GM19351 (cell line): ENCODE results near the gene LCLAT1.
"Not testable (repeated sequence)": the region's sequence is repeated elsewhere in the genome, so short reads cannot be mapped to it uniquely, and the experiment has no call there.

Experiments
- ATAC-seq: cut with Tn5 transposase; IDR thresholded peaks from one replicate; pipeline ENCODE4 v1.9.1; 2021; ENCODE audit warnings: mild to moderate bottlenecking, moderate library complexity; ENCODE audit not compliant: unreplicated experiment

LCLAT1 gene

DNA sequence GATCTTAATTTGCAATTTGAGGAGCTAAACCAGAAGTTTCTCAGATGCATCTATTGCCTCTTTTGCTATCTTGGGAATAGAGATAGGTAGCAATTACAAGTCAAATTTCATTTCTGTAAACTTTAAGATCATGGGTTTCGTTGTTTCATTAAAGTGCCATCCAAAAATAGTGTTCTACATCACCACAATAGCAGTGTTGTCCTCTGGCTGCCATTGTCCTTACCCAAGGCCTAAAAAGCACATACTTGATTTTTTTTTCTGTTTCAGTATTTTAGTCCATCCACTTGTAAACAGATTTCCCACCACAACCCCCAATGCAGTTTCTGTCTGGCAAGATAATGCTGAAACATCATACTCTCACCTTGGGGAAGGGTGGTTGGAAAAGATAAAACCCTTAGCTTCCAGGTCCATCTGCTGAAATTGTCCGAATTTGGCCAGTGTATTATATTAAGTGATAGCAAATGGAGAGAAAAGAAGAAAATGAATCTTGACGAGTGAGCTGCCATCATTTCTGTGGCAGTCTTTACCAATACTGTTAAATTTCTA, 136.2 kb downstream of the LCLAT1 start:
- no peak for ATAC-seq

GRCh38 chr2:30584116-30584515, 137.1 kb downstream of the LCLAT1 start:
- peak; percentile 82 for ATAC-seq

GRCh38 chr2:30588994-30589393, 141.9 kb downstream of the LCLAT1 start:
- ATAC-seq, result no peak

- ATAC-seq, result no peak
Observed at GRCh38 chr2:30590407-30590806, 143.4 kb downstream of the LCLAT1 start.

DNA sequence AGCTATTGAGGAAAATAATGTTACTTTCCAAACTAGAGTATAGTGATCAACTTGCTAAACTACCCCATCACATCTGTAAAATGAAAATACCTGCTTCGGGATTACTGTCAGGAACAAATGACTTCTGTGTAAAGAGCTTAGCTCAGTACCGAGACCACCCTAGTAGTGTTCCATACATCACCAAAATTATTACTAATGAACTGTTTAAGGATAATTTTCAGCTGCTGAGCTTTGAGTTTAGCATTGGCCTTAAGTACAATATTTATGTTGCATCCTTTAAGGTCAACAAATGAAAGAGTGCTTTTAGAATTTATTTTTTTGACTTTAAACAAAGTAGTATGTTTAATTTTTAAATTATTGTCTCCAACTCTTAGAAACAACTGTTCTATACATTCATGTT, 144.1 kb downstream of the LCLAT1 start:
- no peak for ATAC-seq

DNA sequence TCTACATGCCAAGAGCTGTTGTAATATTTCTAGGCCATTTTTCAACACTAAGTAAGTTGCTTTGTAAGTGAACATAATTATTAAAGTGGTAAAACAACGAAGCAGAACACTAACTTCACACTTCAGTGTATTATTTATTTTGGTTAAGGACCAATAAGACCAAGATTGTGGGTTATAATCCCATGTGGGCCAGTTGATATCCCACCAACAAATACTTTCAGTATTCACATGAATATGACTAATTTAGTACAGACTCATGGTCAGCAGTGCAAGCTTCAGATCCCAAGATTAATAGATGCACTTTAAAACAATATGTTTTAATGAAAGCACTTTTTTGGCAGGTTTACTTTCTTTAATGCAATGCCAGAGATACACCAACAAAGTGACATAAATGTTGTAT, 154.3 kb downstream of the LCLAT1 start:
- ATAC-seq, result no peak

DNA sequence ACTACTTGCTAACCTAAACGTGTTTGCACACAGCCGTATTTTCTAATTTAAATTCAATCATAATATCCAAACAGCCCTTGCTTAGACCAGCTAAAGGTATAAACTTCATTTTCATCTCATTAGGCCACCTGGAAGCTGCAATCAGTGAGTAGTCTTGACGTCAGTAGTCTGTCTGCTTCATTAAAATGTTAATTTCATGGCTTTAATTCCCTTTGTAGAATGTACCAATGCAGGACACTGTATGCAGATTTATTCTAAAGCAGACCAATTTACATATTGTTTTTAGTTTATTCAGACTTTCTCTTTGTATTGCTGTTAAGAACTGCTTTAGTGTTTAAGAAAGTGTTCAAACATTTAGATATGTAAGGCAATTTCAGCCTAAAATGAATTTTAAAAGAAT, 158.2 kb downstream of the LCLAT1 start:
- ATAC-seq, result no peak

DNA sequence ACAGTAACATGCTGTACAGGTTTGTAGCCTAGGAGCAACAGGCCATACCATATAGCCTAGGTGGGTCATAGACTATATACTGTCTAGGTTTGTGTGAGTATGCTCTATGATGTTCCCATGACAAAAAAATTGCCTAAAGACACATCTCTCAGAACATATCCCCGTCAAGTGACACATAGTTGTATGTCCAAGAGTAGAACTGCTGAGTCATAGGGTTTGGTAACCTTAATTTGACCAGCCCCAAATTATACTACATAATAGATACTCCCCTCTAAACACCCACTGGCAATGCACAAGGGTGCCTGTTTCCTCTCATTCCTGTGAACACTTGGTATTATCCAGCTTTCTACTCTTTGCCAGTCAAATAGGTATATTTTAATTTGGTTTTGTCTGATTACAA, 161.6 kb downstream of the LCLAT1 start:
- ATAC-seq, result no peak

DNA sequence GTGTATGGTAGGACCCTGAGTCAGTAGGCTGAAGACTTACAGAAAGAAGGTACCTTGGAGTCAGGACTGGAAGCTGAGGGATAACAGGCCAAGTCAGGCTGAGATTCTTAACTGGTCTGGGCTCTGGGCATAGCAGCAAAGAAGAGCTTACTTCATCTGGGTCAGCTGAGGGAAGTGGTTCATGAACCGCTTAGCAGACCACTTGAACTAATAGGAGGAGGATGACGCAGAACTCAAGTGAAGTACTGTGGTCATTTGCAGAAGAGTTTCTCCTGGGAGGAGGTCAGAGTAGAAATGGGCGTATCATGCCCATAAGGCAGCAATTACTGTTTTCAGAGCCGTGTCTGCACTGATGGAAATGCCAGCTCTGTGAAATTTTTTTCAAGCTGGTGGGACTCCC, 164.5 kb downstream of the LCLAT1 start:
- ATAC-seq, result no peak

GRCh38 chr2:30612371-30612770, 165.3 kb downstream of the LCLAT1 start:
- ATAC-seq, result no peak

- no peak for ATAC-seq
Observed at GRCh38 chr2:30613001-30613400, 166.0 kb downstream of the LCLAT1 start.

- ATAC-seq, result not testable (repeated sequence)
Observed at GRCh38 chr2:30614227-30614626, 167.2 kb downstream of the LCLAT1 start.

DNA sequence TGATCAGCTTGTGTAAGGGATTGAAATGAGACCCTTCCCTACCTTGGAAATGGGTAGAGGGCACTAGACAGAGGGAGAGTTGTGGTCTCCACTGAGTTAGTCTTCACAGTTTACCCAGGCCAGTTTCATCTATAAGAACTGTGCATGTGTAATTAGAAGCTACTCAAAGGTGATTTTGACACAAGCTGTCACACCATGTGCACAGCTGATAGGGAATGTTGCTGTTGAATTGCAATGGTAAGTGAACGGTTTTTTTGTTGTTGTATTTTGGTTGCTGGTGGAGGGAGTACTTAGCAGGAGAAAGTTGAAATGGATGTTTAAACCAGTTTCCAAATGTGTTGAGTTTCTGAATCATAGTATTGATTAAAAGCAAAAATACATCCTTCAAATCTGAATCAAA, 168.9 kb downstream of the LCLAT1 start:
- ATAC-seq, result no peak

DNA sequence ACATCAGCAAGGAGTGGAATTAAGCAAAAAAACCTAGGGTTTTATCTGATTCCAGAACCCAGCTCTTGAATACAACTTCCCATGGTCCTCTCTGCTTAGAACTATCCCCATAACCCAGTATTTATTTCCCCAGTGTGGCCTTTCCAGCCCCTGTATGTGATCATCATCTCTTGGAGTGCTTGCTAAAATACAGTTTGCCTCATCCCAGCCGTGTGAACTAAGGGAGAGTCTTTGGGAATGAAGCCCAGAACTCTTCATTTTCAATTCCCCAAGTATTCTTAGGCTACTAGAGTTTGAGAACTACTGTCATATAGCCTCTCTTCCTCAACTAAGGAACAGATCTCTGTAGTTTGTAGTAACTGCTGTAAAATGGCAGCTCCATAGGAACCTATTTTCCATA, 173.1 kb downstream of the LCLAT1 start:
- no peak for ATAC-seq

- no peak for ATAC-seq
Observed at GRCh38 chr2:30621836-30622235, 174.8 kb downstream of the LCLAT1 start.

DNA sequence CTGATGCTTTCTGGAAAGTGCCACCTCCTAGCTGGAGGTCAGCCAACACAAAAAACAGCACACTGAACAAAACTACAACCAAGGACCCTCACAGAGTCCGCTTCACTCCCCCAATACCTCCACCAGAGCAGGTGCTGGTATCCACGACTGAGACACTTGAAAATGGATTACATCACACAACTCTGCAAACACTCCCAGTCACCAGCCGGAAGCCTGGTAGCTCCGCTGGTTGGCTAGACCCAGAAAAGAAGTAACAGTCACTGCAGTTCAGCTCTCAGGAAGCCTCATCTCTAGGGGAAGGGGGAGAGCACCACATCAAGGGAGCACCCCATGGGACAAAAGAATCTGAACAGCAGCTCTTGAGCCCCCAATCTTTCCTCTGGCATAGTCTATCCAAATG, 175.4 kb downstream of the LCLAT1 start:
- no peak for ATAC-seq

DNA sequence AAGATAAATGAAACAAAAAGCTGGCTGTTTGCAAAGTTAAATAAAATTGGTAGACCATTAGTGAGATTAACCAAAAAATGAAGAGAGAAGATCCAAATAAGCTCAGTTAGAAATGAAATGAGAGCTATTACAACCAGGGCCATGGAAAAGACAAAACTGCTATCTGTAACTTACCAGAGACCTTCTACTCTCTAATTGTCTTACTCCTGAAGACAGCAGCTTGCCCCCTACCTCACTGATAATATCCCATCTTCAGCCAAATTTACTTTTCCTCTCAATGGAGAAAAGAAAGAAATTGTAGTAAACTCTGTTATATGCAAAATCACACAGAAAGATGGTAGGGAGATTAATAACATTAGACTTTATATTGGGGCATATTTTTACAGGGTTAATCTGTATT, 178.2 kb downstream of the LCLAT1 start:
- ATAC-seq, result no peak

- peak; percentile 57 for ATAC-seq
Observed at GRCh38 chr2:30625701-30626100, 178.7 kb downstream of the LCLAT1 start.

- no peak for ATAC-seq
Observed at GRCh38 chr2:30626397-30626796, 179.4 kb downstream of the LCLAT1 start.

DNA sequence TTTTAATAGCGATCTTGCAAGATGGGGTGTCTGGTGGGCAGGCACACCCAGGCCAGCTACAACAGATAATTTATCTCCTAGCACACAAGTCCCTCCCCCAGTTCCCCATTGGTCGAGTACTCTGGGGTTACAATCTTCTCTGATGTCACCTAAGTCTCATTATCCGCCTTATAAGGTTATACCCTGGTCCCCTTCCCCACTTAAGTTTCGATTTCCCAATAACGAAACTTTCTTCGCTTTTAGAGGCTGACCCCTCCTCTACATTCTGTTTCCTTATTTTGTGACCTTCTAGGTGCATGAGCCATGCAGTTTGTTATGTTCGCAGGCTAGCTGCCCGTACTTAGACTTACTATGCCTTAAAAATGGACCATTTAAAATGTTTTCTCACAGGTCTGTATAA, 180.1 kb downstream of the LCLAT1 start:
- no peak for ATAC-seq

GRCh38 chr2:30628341-30628740, 181.3 kb downstream of the LCLAT1 start:
- ATAC-seq, result no peak

DNA sequence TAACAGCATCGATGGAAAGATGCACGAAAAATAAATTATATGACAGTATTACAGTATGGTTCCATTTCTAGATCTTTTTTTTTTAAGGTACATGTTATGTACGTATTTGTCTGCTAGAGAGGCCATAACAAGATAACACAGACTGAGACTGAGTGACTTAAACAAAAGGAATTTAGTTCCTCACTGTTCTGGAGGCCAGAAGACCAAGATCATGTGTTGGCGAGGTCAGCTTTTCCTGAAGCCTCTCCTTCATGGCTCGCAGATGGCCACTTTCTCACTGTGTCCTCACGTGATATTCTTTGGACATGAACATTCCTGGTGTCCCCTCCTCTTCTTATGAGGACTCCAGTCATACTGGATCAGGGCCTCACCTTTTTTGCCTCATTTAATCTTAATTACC, 182.8 kb downstream of the LCLAT1 start:
- no peak for ATAC-seq

DNA sequence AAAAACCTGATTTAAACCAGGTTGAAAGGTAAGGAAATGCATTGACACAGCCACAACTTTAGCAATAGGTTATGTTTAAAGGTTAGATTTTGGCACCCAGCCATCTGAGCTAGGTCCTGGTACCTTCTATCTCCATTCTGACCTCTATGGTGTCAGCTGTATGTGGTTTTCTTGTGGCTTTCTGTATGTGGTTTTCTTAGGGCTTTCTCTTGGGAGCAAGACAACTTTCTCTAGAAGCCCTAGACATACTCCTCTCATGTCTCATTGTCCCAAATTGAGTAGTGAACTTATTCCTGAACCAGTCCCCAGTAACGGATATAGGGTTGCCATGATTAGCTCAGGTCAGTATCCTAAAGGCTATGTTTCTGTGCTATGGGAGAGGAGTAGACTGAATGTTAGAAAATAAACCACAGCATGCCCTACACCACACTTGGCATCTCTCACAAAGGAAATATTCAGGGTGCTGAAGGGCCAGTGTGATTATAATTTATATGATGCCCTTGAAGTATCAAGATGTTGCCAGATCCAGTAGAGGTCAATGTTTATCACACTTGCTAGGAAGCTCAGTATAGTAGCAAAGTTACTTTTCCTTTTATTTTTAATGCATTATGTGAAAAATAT, 184.1 kb downstream of the LCLAT1 start:
- peak; percentile 60 for ATAC-seq
